ENCODE measurements around the gene ZFPL1. TPM values are rescaled to one million over a fixed set of nuclear protein-coding genes. Genes with fewer than 3 reads are reported as not detected.

Gene ZFPL1
- polyA plus RNA-seq, 12 donors, result 17.1 to 37.9 (median 21.0) TPM; not detected in 1

DNA sequence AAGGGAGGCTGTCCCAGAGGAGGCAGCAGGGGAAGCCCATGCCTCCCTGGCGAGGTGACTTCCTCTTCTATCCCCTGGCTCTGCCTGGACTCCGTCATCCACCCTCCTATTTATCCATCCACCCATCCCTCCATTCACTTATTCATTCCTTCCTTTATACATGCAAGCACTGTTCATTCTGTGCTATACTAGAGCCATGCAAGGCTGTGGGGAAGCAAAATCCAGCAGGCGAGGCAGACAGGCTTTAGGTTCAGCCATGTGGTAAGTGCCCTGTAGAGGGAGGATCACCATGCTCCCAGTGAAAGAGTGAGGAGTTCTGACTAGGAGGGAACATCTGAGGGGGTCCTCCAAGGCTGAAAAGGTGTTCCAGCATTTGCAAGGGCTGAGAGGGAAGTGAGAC is 24.5 kb upstream of the ZFPL1 start:
- no peak for DNase-seq

DNA sequence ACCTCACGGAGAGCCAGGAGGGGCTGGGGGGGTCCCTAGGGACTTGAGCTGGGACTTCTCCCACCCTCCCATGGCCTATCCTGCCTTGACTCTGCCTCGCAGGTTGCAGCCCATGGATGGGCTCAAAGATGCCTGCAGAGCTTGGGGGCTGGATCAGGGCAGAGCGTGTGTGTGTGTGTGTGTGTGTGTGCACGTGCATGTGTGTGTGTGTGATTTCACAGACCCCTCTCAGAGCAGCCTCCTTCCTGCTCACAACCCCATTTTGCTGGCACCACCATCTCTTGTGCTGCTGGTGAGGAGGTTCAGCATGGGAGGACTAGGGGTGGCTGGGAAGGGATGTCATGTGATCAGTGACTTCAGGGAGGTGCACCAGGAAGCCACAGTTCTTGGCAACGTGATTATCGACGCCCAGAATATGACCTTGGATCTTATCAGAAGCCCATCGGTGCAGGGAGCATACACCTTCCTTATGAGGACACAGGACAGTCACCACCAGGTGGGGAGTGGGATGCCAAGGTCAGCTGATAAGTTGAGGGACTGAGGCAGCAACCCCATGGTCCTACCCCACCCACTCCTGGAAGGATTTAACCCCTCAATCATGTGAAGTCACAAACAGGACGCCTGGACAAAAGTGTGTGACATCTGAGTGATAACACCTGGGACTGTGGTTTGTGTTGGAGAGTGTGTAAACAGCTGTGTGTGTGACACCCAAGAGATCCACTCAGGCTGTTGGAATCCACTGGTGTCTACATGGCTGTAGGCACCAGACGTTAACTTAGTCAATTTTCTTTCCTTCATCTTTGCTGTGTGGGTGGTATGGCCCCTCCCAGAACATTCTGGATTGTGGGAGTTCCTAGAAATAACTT is 23.8 kb upstream of the ZFPL1 start:
- DNase-seq, result no peak

DNA sequence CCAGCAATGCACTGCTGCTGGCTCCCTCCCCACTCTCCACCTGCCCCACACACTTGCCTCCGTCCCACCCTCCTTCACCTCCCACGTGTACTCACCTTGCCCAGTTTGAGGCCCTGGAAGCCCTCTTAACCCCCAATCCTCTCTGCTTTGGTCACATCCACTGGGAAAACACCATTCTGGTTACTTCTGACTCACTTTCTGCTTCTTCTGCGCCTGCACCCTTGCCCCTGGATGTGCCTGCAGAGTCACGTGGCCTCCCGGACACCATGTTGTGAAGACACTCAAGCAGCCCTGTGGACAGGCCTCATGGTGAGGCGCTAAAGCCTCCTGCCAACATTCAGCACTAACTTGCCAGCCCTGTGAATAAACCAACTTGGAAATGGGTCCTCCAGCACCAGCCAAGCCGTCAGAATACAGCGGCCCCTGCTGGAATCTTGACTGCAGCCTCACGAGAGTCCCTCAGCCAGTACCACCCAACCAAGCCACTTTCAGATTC is 23.1 kb upstream of the ZFPL1 start:
- no peak for DNase-seq

DNA sequence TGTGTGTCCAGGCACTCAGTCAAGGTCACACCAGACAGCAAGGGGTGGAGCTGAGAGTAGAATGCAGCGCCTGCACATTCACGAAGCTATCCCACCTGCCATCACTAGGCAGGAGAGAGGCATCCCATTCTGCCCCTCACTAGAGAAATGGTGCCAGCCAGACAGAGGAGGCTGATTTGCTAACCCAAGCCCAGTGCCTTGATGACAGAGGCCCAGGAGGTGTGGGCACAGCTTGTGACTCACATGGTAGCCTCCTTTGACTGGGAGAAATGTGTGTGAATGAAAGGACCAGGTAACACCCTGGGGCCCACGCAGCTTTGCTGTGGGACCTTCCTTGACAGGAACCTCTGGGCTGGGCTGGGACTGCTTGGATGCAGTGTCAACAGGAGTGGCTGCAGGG is 20.5 kb upstream of the ZFPL1 start:
- no peak for DNase-seq

DNA sequence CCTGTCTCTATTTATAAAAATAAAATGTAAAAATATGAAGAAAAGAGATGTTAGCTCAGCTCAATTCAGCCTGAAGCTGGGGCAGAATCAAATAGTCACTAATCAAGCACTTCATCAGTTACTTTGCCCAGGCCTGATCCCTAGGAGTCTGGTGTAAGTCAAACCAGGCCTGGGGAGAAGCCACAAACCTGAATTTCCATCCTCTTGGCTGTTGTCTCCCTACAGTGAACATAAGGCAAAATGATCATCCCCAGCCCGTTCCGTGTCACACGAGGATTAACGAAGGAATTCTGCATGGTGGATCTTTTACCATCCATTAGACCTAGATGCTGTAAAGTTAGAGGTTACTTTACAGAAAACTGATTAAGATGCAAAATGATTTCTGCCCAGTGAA is 19.2 kb upstream of the ZFPL1 start:
- DNase-seq, result no peak

DNA sequence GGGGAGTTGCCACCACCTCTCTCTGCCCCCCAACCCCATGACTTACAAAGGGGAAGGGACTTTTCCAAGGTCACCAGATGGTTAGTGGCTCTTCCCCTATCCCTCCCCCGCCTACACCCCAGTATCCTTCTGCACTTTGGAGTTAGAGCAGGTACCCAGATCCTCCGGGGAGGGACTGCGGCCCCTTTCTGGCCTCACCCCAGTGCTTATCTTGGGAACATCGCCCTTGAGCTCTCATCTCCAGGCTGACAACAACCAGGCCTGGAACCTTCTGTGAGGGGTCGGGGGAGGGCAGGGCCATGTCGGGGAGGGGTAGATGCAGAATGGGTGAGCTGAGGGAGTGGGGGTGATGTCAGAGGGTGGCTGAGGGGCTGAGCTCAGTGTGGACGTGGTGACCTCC is 18.2 kb upstream of the ZFPL1 start:
- no peak for DNase-seq

DNA sequence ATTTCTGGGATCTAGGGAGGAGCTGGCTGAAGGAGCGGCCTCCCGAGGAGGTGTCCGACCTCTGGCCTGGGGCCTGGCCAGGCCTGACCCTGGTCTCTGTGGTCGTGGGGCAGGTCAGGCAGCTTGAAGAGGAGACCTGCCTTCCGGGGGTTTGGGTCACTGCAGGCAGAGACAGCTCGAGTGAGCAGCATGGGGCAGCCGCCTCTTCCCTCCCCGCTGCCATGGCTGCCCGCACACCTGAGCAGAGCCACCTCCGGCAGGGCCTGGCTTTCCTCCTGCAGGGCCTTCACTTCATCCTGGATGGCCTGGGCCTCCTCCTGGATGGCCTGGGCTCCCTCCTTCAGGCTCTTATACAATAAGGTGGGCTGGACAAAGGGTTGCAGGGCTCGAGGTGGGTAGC is 17.7 kb upstream of the ZFPL1 start:
- DNase-seq, result no peak

DNA sequence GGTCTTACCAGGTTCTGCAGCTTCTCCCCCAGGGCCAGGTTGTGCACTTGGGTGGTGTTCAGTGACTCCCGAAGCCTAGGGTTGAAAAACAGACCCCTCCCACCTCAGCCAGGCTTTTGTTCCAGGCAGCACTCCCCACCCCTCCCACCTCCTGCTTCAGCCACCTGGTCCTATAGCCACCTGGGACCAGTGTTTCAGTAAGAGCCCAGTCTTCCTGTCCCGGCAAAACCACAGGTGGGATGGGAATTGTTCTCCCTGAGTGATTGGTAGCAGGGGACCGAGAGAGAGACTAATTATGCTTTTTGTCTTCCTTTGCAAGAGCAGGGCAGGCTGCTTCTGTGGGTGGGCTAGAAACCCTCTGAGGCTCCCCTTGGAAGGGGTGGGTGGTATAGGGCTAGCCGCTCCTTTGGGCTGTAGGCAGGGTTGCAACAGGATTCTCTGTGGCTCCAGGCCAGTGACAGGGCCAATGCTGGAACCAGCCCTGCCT is 17.2 kb upstream of the ZFPL1 start:
- DNase-seq, result no peak

DNA sequence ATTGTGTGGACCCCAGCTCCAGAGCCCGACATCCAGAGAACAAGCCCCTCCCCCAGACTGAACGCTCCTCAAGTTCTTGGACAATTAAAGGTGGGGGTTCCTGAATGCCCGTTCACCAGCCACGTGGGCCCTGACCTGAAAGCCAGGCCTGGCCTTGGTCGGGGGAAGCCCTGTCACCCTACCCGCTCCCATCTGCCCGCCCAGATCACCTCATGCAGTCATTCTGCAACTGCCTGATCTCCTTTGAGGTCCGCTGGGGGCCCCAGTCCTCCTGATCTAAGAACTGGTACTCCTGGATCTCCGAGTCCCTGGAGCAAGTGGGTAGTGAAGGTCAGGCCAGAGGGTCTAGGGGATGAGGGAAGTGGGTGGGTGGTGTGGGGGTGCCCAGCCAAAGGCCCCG is 16.6 kb upstream of the ZFPL1 start:
- DNase-seq, result no peak

DNA sequence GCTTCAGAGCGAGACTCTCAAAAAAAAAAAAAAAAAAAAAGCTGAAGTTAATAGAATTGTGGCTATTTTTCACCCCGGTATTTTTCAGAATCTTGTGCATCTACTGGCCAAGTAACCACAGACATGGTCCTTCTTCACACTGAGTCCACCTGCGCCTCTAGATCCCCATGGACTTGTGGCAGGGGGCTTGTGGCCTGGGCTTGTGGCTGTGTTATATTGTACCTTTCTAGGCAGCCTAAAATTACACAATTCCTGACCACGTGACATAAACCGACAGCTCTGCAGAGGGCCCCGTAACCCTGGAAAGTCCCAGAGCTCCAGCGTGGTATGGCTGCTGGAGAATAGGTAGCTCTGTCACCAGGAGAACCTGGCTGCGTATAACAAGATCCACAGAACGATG is 14.8 kb upstream of the ZFPL1 start:
- no peak for DNase-seq

DNA sequence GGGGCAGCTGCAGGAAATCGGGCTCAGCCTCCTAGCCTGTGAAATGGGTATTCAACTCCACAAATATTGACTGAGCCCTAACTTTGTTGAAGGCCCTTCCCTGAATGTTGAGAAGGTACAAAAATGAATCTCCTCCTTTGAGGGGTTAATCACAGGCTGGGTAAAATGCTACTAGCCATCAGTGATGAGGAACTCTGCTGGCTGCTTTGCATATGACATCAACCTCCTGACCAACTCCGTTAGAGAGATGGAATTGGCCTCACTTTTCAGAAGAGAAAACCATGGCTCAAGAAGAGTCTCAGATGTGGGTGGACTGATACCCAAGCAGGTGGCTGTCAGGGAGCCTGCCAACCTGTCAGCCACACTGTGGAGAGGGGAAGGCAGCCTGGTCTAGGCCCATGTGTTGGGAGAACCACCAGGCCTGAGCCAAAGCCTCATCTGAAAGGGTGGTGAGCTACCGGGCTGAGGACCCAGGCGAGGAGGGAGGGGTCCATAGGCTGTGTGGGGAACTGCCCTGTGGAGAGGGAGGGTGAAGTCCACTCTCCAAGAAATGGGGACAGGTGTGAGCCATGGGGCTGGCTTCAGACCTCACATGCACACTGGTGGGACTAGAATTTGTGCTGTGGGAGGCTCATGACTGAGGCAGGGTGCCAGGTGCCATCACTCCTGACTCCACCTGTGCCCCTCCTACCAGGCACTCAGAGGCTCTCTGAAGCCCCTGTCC is 12.0 kb upstream of the ZFPL1 start:
- no peak for DNase-seq

DNA sequence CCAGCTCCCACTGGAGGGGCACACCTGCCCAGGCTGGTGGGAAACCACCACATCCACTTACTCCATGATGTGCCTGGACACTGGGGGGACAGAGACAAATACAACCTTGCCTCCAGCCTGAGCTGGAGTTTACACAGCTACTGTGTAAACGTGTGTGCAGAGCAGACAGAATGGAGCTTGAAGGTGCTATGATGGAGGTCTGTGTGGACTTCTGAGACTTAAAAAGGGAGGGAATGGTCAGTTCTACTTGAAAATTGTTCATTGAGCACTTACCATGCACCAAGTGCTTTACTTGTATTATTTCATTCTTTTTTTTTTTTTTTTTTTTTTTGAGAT is 11.4 kb upstream of the ZFPL1 start:
- DNase-seq, result no peak

DNA sequence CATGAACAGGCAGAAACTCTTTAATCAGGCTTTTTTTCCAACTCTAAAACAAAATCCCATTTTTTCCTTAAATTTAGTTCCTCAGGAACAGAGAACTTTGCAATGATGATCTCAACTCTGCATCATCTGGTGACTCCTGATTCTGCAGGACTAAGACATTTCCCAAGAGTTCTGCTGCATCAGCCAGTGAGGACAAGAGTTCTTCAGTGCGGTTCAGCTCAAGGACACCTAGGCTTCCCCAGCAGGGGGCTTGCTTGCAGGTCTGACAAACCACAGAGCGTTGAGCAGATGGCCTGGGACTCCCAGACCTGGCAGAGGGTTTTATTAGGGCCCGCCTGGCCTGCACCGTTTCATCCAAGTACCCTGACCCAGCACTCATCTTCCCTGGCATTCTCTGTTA is 6.6 kb upstream of the ZFPL1 start:
- no peak for DNase-seq

DNA sequence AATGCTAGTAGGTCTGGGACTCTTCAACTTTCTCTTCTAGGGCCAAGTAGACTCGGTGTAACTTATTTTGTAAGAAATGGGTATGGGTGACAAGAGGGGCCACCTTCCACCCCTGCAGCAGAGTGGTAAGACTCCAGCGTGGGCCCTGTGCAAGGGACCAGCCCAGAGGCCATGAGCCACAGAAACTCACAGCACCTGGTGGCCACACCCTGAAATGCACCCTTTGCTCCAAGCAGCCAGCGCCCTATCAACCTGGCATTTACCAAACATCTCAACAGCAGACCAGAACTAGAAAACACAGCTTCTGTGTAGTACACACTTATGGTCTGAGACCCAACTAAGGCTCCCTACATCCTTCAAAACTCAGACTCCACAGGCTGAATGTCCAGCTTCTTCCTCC is 5.9 kb upstream of the ZFPL1 start:
- DNase-seq, result no peak

DNA sequence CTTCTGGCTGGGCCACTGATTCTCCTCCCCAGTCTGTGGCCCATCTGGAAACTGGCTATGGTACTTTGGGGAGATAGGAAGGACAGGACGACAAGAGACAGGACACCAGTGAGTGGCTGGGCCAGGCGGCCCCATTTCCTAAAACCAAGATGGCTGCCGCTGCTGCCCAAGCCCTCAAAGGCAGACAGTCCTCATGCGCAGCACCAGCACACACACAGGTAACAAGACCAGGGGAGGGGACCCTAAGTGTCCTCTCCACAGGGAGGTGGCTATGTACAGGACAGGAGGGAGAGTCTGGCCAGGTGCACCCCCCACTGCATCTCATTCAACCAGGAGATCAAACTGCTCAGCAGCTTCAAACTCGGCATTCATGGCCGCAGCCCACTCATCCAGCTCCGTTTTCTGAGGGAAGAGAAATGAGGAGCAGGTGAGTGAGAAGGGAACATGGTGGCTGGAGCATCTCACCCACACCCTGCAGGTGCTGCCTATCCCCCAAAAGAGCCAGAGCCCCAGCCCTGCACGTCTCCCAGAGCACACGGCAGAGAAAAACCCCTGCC is 5.2 kb upstream of the ZFPL1 start:
- no peak for DNase-seq

DNA sequence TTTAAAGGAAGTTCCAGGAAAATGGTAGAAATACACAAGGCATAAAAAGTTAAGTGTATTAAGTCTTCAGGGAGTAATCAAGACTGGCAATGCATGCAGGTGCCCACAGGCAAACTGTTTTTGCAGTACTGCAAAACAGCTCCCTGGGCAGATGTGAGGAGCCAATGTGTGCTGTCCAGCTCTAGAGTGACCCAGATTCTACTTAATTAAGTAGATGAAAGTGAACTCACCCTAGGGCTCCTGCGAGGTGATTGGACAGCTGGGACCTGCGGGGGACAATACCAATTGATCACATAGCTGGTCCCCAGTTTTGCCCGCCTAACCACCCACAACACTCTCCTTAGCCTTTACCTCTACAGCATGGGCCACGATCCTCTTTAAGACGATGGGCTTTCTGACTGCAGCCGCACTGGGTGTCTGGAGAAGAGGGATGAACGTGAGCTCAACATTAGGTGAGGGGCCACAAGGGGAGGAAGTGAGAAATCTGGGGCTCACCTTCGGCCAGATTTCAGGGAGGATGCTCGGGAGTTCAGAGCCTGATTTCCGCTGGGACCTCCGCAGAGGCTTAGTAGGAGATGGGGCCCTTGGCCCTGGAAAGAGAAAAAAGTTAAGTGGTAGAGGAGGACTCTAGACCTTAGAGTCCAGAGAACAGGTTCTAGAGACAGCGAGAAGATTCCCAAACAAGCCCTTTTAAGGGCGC is 738 bp upstream of the ZFPL1 start:
- no peak for DNase-seq

DNA sequence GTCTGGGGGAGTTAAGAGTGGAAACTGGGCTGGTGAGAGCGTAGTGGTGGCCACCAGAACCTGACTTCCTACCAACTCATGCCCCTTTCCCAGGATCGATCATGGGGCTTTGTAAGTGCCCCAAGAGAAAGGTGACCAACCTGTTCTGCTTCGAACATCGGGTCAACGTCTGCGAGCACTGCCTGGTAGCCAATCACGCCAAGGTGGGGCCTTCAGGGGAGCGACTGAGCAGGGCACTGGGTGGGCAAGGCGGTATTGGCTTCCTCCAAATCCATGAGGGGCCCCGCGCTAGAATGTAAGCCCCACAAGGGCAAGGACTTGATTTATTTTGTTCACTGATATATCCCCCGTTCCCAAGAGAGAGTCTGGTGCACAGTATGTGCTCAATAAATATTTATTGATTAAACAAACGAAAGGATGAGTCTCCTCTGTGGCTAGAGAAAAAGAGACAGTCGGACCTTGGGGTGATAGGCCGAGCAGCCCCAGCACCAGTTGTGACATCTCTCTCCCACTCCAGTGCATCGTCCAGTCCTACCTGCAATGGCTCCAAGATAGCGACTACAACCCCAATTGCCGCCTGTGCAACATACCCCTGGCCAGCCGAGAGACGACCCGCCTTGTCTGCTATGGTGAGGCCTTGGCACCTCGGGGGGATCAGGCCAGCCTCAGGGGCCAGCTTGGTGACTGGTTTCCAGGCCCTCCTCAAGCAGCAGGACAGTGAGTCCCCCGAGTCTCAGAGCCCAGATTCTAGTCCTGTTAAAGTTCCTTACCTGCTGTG is 765 bp downstream of the ZFPL1 start:
- DNase-seq, result no peak

DNA sequence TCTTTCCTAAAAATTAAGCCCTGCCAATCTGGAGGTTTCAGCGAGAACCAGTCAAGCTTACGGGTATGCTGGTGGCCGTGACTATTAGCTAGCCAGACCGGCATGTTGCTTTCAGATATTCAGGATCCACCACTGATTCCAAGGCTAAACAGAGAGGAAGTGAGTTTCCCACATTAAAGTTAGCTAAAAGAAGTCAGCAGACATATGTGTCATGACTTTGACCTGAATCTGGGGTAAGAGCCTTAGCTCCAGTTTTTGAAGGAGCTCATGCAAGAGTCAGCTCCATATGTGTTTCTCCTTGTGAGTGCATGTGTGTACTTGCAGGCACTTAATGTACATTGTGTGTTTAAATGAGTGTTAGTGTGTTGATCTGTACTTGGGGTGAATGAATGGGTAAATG is 1.4 kb downstream of the ZFPL1 start:
- DNase-seq, result no peak

DNA sequence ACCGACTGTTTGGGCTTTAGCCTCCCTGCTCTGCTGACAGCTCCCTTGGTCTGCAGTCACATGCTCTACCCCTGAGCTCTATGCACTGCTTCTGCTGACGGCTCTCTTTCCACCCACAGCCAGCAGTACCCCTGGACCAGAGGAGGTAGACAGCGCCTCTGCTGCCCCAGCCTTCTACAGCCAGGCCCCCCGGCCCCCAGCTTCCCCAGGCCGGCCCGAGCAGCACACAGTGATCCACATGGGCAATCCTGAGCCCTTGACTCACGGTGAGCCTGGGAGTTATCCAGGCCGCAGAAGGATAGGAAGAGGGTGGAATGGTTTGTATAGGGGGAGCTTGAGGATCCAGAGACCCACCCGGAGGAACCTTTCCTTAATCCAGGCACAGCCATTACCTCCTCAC is 2.8 kb downstream of the ZFPL1 start:
- DNase-seq, result no peak

DNA sequence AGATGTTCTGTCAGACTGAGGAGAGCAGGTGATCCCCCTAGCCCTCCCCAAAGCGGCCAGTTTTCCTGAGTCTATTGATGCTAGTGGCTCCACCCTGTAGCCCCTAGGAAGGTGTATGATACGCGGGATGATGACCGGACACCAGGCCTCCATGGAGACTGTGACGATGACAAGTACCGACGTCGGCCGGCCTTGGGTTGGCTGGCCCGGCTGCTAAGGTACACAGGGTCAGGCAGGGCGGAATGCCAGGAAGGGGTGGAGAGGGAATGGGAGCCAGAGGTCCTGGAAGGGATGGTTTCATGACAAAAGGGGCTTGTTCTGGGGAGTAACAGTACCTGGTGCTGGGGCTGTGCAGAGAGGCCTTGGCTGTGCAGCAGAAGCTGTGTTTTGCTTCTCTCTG is 3.2 kb downstream of the ZFPL1 start:
- DNase-seq, result no peak

DNA sequence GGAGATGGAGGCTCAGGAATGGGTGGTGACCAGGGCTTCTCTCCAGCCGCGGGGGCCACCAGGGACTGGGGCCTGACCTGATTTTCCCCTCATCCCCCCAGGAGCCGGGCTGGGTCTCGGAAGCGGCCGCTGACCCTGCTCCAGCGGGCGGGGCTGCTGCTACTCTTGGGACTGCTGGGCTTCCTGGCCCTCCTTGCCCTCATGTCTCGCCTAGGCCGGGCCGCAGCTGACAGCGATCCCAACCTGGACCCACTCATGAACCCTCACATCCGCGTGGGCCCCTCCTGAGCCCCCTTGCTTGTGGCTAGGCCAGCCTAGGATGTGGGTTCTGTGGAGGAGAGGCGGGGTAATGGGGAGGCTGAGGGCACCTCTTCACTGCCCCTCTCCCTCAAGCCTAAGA is 3.8 kb downstream of the ZFPL1 start:
- DNase-seq, result no peak

DNA sequence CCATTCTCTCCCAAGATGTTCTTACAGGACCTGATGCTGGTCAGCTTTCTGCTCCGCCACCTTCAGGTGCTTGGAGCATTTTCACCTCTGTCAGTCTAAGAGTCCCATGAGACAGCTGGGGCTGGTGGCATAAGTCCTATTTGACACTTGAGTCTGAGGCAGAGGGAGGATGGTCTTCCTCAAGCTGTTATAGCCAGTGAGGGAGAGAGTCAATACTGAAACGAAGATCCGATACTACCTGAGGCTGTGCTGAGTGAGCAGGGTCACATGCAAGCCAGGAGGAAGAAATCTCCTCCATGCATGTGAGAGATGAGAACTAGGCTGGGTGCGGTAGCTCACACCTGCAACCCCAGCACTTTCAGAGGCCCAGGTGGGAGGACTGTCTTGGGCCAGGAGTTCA is 5.6 kb downstream of the ZFPL1 start:
- no peak for DNase-seq
